SK-N-MC (cell line): ENCODE results near the gene TAF6L.

Experiments
- EZH2 ChIP-seq: fragments of 200-600 bp; sonication (generic); IDR thresholded peaks from one replicate; pipeline ENCODE4 v1.6.1; 2017; ENCODE audit warnings: antibody characterized with exemption
- FOXP2 ChIP-seq: optimal IDR thresholded peaks from 2 replicates; pipeline ENCODE3; 2011; ENCODE audit warnings: mild to moderate bottlenecking, moderate library complexity; ENCODE audit not compliant: insufficient read depth; ENCODE audit errors: extremely low read length, control extremely low read depth
- POLR2AphosphoS5 ChIP-seq: IDR thresholded peaks from 2 replicates; pipeline ENCODE4 v1.6.1; 2012; ENCODE audit warnings: mild to moderate bottlenecking, low read depth, low read length, borderline replicate concordance

GRCh38 chr11:62788991-62789390, 17.8 kb downstream of the TAF6L start:
- TF ChIP-seq POLR2AphosphoS5 (no peak), EZH2 (no peak), FOXP2 (no peak)
